ENCODE results near the gene NALF2.

- TF ChIP-seq CTCF (IDR thresholded peaks at IDR 0.05) (peak; percentile 54), MAZ (IDR thresholded peaks at IDR 0.05; ENCODE audit: borderline replicate concordance, low read depth, low read length) (no peak), EP300 (IDR thresholded peaks at IDR 0.05) (no peak), POLR2A (IDR thresholded peaks at IDR 0.05; ENCODE audit: low read length) (no peak), USF2 (IDR thresholded peaks at IDR 0.05) (no peak), RFX5 (IDR thresholded peaks at IDR 0.05) (no peak), NR3C1 (IDR thresholded peaks at IDR 0.05) (no peak), BHLHE40 (IDR thresholded peaks at IDR 0.05; ENCODE audit: low read depth, low read length) (no peak), PHF8 (IDR thresholded peaks at IDR 0.05; ENCODE audit: borderline replicate concordance, low read depth) (no peak)
These were observed 10.9 kb upstream of the NALF2 start for GRCh38 chrX:69493193-69493592.

Measured in A549 (cell line).